HG02973 (cell line): ENCODE measurements around the gene SPAG9.

Experiments used
- ATAC-seq: cut with Tn5 transposase; IDR thresholded peaks from one replicate; pipeline ENCODE4 v1.9.1; 2021; ENCODE audit warnings: moderate library complexity; ENCODE audit not compliant: unreplicated experiment

The SPAG9 gene

GRCh38 chr17:51120739-51121619 lies at the start of gene SPAG9:
Gene SPAG9 (minus strand): TSS chr17:51120868. CDS start chr17:51120656, 212 bp downstream.
- peak; percentile 64 for ATAC-seq

GRCh38 chr17:51169340-51169739 lies 48.7 kb upstream of the SPAG9 start:
- no peak for ATAC-seq

GRCh38 chr17:51166987-51167931 lies 46.6 kb upstream of the SPAG9 start:
- ATAC-seq = peak; percentile 41

- peak; percentile 81 for ATAC-seq
These were observed 45.7 kb upstream of the SPAG9 start, which contains the start of gene NME2 for GRCh38 chr17:51166198-51166986. Gene NME2 (plus strand): TSS chr17:51166411. CDS start chr17:51166831, 420 bp downstream.

- ATAC-seq = peak; percentile 12
These were observed 45.1 kb upstream of the SPAG9 start for GRCh38 chr17:51165680-51166197.

- ATAC-seq = no peak
These were observed 44.4 kb upstream of the SPAG9 start for GRCh38 chr17:51164911-51165679.

- ATAC-seq = no peak
These were observed 40.9 kb upstream of the SPAG9 start for GRCh38 chr17:51161541-51161940.

GRCh38 chr17:51159604-51160003 lies 38.9 kb upstream of the SPAG9 start:
- no peak for ATAC-seq

GRCh38 chr17:51155416-51155815 lies 34.7 kb upstream of the SPAG9 start:
- no peak for ATAC-seq

- ATAC-seq = no peak
These were observed 33.5 kb upstream of the SPAG9 start for GRCh38 chr17:51154176-51154575.

- ATAC-seq = peak; percentile 86
These were observed 32.8 kb upstream of the SPAG9 start, which contains the start of gene NME1 for GRCh38 chr17:51153210-51154072. Gene NME1 (plus strand): TSS chr17:51153559. CDS start chr17:51155655, 2,096 bp downstream.

GRCh38 chr17:51152766-51153209 lies 32.1 kb upstream of the SPAG9 start:
- ATAC-seq = no peak

GRCh38 chr17:51150932-51151331 lies 30.3 kb upstream of the SPAG9 start:
- ATAC-seq = no peak

GRCh38 chr17:51149163-51149562 lies 28.5 kb upstream of the SPAG9 start:
- ATAC-seq = no peak

GRCh38 chr17:51147650-51148049 lies 27.0 kb upstream of the SPAG9 start:
- no peak for ATAC-seq

- ATAC-seq = no peak
These were observed 23.8 kb upstream of the SPAG9 start for GRCh38 chr17:51144266-51145022.

GRCh38 chr17:51142597-51142996 lies 21.9 kb upstream of the SPAG9 start:
- no peak for ATAC-seq

GRCh38 chr17:51135956-51136355 lies 15.3 kb upstream of the SPAG9 start:
- no peak for ATAC-seq
